Fibroblast of lung (primary cell): Measurements from ENCODE around the gene AOAH.

Source experiments
- CTCF ChIP-seq, 2 donors: IDR thresholded peaks in 1 of 2; conservative IDR thresholded peaks in 1 of 2; 1 replicate in 1 of 2; 2 replicates in 1 of 2; pipeline ENCODE4 v1.5.1; 2011 to 2012; ENCODE audit warnings: low read length in 2 of 2, control low read depth in 1 of 2, inconsistent platforms in 1 of 2, low read depth in 1 of 2, mild to moderate bottlenecking in 1 of 2
- EZH2 ChIP-seq: IDR thresholded peaks from 2 replicates; pipeline ENCODE4 v1.5.1; 2012; ENCODE audit warnings: low read length, control low read depth, mild to moderate bottlenecking; ENCODE audit errors: missing control alignments

GRCh38 chr7:36650320-36650719 lies 74.0 kb downstream of the AOAH start:
- no peak for TF ChIP-seq CTCF (conservative IDR thresholded peaks at IDR 0.05 in 1 of 2, IDR thresholded peaks at IDR 0.05 in 1 of 2; ENCODE audit: low read depth in 1 of 2, low read length in 2 of 2)
- TF ChIP-seq EZH2: no peak
